PC-9 (cell line): ENCODE data around the gene ZNF497. TPM values are rescaled to one million over a fixed set of nuclear protein-coding genes. Genes with fewer than 3 reads are reported as not detected.
A peak's percentile ranks its signal among the peaks of the same experiment; 100 is the strongest.
"Not testable (repeated sequence)": the region's sequence is repeated elsewhere in the genome, so short reads cannot be mapped to it uniquely, and the experiment has no call there.

Experiments
- BruUV-seq: library from RNA; stranded (reverse); fragments of 400-500 nt; replicated peaks from 2 replicates; lab custom pipeline; 2021; lab: Mats Ljungman, UMichigan
- CTCF ChIA-PET: fragments of 300-600 bp; sonication (Branson Sonifier 250); formaldehyde crosslinking; loops from one replicate; lab custom pipeline; 2022; ENCODE audit warnings: antibody characterized with exemption; lab: Charles Lee
- POLR2A ChIA-PET: fragments of 300-600 bp; sonication (Branson Sonifier 250); formaldehyde crosslinking; loops from one replicate; lab custom pipeline; 2022; ENCODE audit warnings: antibody characterized with exemption; ENCODE audit not compliant: unreplicated experiment; lab: Charles Lee
- DNase-seq, 2 experiments: peaks; one replicate each; pipeline versions ENCODE4 v3.0.0 to v3.0.0-alpha.2; 2015 to 2022; ENCODE audit warnings: mixed read lengths in 1 of 2
- H2AFZ ChIP-seq: fragments of 200-600 bp; sonication (generic); 2 replicates; pipeline ENCODE4 v1.8.1; 2017; ENCODE audit warnings: antibody characterized with exemption
- H3F3A ChIP-seq: fragments of 200-600 bp; sonication (generic); 2 replicates; pipeline ENCODE4 v1.8.1; 2017; ENCODE audit warnings: antibody characterized with exemption, mild to moderate bottlenecking, low read depth; ENCODE audit not compliant: insufficient read depth
- H3K27ac ChIP-seq: fragments of 200-600 bp; sonication (generic); 2 replicates; pipeline ENCODE4 v1.6.1; 2016; ENCODE audit warnings: mixed run types
- H3K27me3 ChIP-seq: fragments of 200-600 bp; sonication (generic); 2 replicates; pipeline ENCODE4 v1.6.1; 2016; ENCODE audit warnings: low read depth, mixed run types; ENCODE audit not compliant: insufficient read depth
- H3K36me3 ChIP-seq: fragments of 200-600 bp; sonication (generic); 2 replicates; pipeline ENCODE4 v1.6.1; 2016; ENCODE audit warnings: low read depth, mixed run types
- H3K4me1 ChIP-seq: fragments of 200-600 bp; sonication (generic); replicated peaks from 2 replicates; pipeline ENCODE4 v1.6.1; 2016; ENCODE audit warnings: mixed run types; ENCODE audit not compliant: insufficient read depth
- H3K4me2 ChIP-seq: fragments of 200-600 bp; sonication (generic); 2 replicates; pipeline ENCODE4 v1.6.1; 2017; ENCODE audit warnings: mixed run types
- H3K4me3 ChIP-seq: fragments of 200-600 bp; sonication (generic); 2 replicates; pipeline ENCODE4 v1.6.1; 2016; ENCODE audit warnings: mixed run types
- H3K79me2 ChIP-seq: fragments of 200-600 bp; sonication (generic); 2 replicates; pipeline ENCODE4 v1.6.1; 2017; ENCODE audit warnings: low read depth, mixed run types
- H3K9me2 ChIP-seq: fragments of 200-600 bp; sonication (generic); 2 replicates; pipeline ENCODE4 v1.8.1; 2017; ENCODE audit warnings: mild to moderate bottlenecking; ENCODE audit not compliant: insufficient read depth
- H3K9me3 ChIP-seq: fragments of 200-600 bp; sonication (generic); 2 replicates; pipeline ENCODE4 v1.8.1; 2016; ENCODE audit warnings: low read depth; ENCODE audit not compliant: insufficient read depth
- H4K20me1 ChIP-seq: fragments of 200-600 bp; sonication (generic); 2 replicates; pipeline ENCODE4 v1.8.1; 2017; ENCODE audit not compliant: insufficient read depth
- CTCF ChIP-seq: fragments of 200-600 bp; sonication (generic); conservative IDR thresholded peaks from 2 replicates; pipeline ENCODE4 v1.6.1; 2017; ENCODE audit warnings: mixed run types, antibody characterized with exemption, mild to moderate bottlenecking, moderate library complexity
- EZH2 ChIP-seq: fragments of 200-600 bp; sonication (generic); IDR thresholded peaks from 2 replicates; pipeline ENCODE4 v1.8.0; 2017; ENCODE audit warnings: antibody characterized with exemption, low read depth
- intact Hi-C: fragments of 100-400 bp; cut with micrococcal nuclease; formaldehyde crosslinking; loops from one replicate; pipeline ENCODE4 v1.10.0; 2022; ENCODE audit not compliant: unreplicated experiment
- total RNA-seq: library from RNA; stranded (reverse); gene quantifications from 2 replicates; pipeline ENCODE4 v1.2.3, GENCODE V29; 2021

ZNF497 gene
- total RNA-seq, 1 experiment from 2014 or later, result 7.2 TPM

DNA sequence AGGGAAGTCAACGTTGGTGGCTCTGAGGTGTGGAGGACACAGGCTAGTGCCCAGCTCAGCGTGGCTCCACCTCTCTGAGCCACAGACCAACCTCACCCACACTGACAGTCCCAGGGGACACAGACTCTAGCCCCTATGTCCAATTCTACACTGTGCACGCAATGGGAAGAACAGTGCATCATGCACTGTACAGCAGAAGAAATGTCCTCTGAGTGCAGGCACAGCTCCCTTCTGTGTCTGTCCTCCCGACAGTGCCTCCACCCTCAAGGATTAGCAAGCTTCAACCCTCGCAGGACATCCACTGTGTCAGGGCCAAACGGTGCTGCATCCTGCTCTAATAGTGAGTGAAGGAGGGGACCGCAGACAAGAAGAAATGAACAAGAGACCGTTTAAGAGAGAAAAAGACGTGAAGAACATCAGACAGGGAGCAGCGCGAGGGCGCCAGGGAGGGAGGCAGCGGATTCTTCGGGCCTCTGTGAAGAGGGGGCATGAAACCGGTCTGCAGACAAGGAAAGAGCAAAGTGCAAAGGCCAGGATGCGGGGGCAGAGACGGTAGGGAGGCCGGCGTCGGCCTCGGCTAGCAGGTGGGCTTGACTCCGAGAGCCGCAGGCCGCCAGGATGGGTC is 17.6 kb upstream of the ZNF497 start:
- Histone ChIP-seq H4K20me1 (no peaks in the 10 kb centered on the region), H3F3A (no peaks in the 10 kb centered on the region), H3K4me1 (peaks cover 5% of the 10 kb centered on the region), H3K79me2 (peaks cover 21% of the 10 kb centered on the region), H3K9me3 (no peaks in the 10 kb centered on the region), H3K36me3 (no peaks in the 10 kb centered on the region), H3K4me3 (peak overlapping the region; percentile 92), H3K9me2 (no peaks in the 10 kb centered on the region), H3K27ac (no peak overlapping the region), H3K27me3 (no peaks in the 10 kb centered on the region), H2AFZ (peak overlapping the region; percentile 71), H3K4me2 (peak overlapping the region; percentile 90)
- DNase-seq, result no peak
- BruUV-seq, result TSS peak; percentile 48
- CTCF ChIA-PET, result no interaction called here
- POLR2A ChIA-PET, result interaction anchor here (0.6 to 1.1 kb wide), 2 partner anchors 28 to 50 kb away, joined by 4 to 26 read pairs; no protein-coding TSS in a partner anchor
- intact Hi-C loops, result loop anchor here (2.0 to 5.0 kb wide), 2 partner anchors 15 to 97 kb away; partner anchors contain the start of genes RNF225 and ZNF446
- TF ChIP-seq EZH2 (no peak), CTCF (no peak)

DNA sequence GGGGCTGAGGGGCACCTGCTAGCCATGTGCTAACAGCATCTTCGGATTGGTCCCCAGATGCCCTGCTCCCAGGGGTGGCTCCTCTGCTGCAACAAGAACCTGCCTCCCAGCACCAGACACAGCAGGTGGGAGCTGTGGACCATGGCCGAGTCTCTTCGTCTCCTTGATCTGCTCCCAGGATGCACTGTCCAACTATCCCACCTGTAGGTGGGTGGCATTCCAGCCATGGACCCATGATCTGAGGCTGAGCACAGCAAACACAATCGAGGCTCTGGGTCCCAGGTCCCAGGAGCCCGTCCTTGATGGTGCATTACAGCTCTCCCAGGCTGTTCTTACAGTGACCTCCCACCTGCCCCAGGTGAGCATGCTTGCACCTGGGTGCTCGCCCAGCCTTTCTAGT is 16.7 kb upstream of the ZNF497 start:
- ChIA-PET POLR2A (interaction anchor here (1.1 kb wide), 1 partner anchor 49 kb away, joined by 4 read pairs; no protein-coding TSS in a partner anchor), CTCF (no interaction called here)
- H3K4me1 ChIP-seq, result no peaks in the 10 kb centered on the region; the same call in 1 of the 2 replicates
- intact Hi-C loops, result no loop called here
- H3K4me3 ChIP-seq, result no peak overlapping the region
- TF ChIP-seq CTCF (no peak), EZH2 (no peak)
- H3K27ac ChIP-seq, result no peak overlapping the region
- H3K9me3 ChIP-seq, result no peaks in the 10 kb centered on the region
- H3K4me2 ChIP-seq, result peak overlapping the region; percentile 90
- DNase-seq, result no peak
- no peaks in the 10 kb centered on the region for H3F3A ChIP-seq
- no peak overlapping the region for H2AFZ ChIP-seq
- no peaks in the 10 kb centered on the region for H3K27me3 ChIP-seq
- no TSS peak for BruUV-seq
- peaks cover 16% of the 10 kb centered on the region for H3K79me2 ChIP-seq
- H4K20me1 ChIP-seq, result no peaks in the 10 kb centered on the region
- H3K36me3 ChIP-seq, result no peaks in the 10 kb centered on the region
- H3K9me2 ChIP-seq, result no peaks in the 10 kb centered on the region

GRCh38 chr19:58376724-58377123 is 14.2 kb upstream of the ZNF497 start:
- H3K36me3 ChIP-seq, H2AFZ ChIP-seq, H3K79me2 ChIP-seq, H3K9me2 ChIP-seq, H3K4me3 ChIP-seq, H3K9me3 ChIP-seq, BruUV-seq, CTCF ChIA-PET, H3K4me2 ChIP-seq, H4K20me1 ChIP-seq, H3K27ac ChIP-seq, H3F3A ChIP-seq, POLR2A ChIA-PET, H3K27me3 ChIP-seq, intact Hi-C loops, H3K4me1 ChIP-seq: not testable (repeated sequence)
- DNase-seq, result peak in 1 of 2 experiments; percentile 45
